ENCODE results near the gene C5orf15.

C5orf15 gene

GRCh38 chr5:133932441-133933168 lies 35.8 kb downstream of the C5orf15 start:
- no peak overlapping the region for H3K4me3 ChIP-seq (ENCODE audit: severe bottlenecking)
- DNase-seq (ENCODE audit: low spot score) (no peak), ATAC-seq (ENCODE audit: low read depth) (no peak; the same call in 2 of the 3 replicates)
- no peaks in the 10 kb centered on the region for H3K9me3 ChIP-seq (ENCODE audit: severe bottlenecking)
- H3K36me3 ChIP-seq (ENCODE audit: low read depth), result no peaks in the 10 kb centered on the region
- no peak overlapping the region for H3K27ac ChIP-seq (ENCODE audit: poor library complexity, severe bottlenecking)
- H3K27me3 ChIP-seq (ENCODE audit: insufficient read depth, poor library complexity, severe bottlenecking), result no peaks in the 10 kb centered on the region
- TF ChIP-seq CTCF (IDR thresholded peaks at IDR 0.05; ENCODE audit: poor library complexity, severe bottlenecking), result no peak
- H3K4me1 ChIP-seq (ENCODE audit: insufficient read depth, poor library complexity, severe bottlenecking), result no peaks in the 10 kb centered on the region

DNA sequence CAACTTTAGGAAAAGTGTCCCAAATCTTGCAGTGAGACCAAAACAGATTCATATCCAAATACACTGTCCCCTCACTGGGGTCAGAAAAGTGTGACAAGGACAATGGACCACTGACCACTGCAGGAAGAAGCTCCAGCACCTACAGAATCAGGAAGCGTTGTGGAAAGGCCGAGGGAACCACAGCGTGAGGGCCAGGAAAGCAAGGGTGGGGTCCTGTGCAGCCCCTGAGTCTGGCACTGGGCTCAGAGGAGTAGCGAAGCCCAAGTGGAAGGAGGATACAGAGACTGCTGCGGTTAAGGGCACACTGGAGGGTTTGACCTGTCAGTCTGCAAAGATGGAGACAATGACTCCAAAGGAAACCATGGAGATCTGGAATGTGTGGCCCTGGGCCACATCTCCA lies 36.9 kb downstream of the C5orf15 start:
- Histone ChIP-seq H3K4me1 (ENCODE audit: insufficient read depth, poor library complexity, severe bottlenecking) (no peaks in the 10 kb centered on the region), H3K4me3 (ENCODE audit: severe bottlenecking) (no peak overlapping the region), H3K27me3 (ENCODE audit: insufficient read depth, poor library complexity, severe bottlenecking) (no peaks in the 10 kb centered on the region), H3K36me3 (ENCODE audit: low read depth) (no peaks in the 10 kb centered on the region), H3K27ac (ENCODE audit: poor library complexity, severe bottlenecking) (no peak overlapping the region), H3K9me3 (ENCODE audit: severe bottlenecking) (no peaks in the 10 kb centered on the region)
- ATAC-seq (ENCODE audit: low read depth) (no peak), DNase-seq (ENCODE audit: low spot score) (no peak)
- TF ChIP-seq CTCF (IDR thresholded peaks at IDR 0.05; ENCODE audit: poor library complexity, severe bottlenecking), result no peak

DNA sequence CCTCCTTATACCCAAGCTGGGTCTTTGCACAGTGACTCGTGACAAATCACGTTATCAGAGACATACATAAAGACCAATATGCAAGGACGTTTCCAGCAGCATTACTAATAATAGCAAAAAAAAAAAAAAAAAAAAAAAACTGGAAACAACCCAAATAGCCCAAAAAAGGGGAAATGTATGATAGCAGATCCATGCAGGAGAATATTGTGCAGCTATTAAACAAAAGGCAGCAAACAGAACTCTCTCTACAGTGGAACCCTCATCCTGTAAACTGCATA lies 37.7 kb downstream of the C5orf15 start:
- TF ChIP-seq CTCF (IDR thresholded peaks at IDR 0.05; ENCODE audit: poor library complexity, severe bottlenecking), result no peak
- H3K27ac ChIP-seq (ENCODE audit: poor library complexity, severe bottlenecking), result no peak overlapping the region
- H3K36me3 ChIP-seq (ENCODE audit: low read depth), result no peaks in the 10 kb centered on the region

GRCh38 chr5:133930061-133930812 lies 38.2 kb downstream of the C5orf15 start:
- Histone ChIP-seq H3K27ac (ENCODE audit: poor library complexity, severe bottlenecking) (no peak overlapping the region), H3K4me1 (ENCODE audit: insufficient read depth, poor library complexity, severe bottlenecking) (peaks cover 4% of the 10 kb centered on the region), H3K36me3 (ENCODE audit: low read depth) (no peaks in the 10 kb centered on the region), H3K27me3 (ENCODE audit: insufficient read depth, poor library complexity, severe bottlenecking) (no peaks in the 10 kb centered on the region), H3K9me3 (ENCODE audit: severe bottlenecking) (no peaks in the 10 kb centered on the region), H3K4me3 (ENCODE audit: severe bottlenecking) (no peak overlapping the region)
- TF ChIP-seq CTCF (IDR thresholded peaks at IDR 0.05; ENCODE audit: poor library complexity, severe bottlenecking), result no peak
- DNase-seq (ENCODE audit: low spot score), result no peak
- ATAC-seq (ENCODE audit: low read depth), result no peak

More for the DNA sequence above, 37.7 kb downstream of the C5orf15 start:
- no peaks in the 10 kb centered on the region for H3K27me3 ChIP-seq (ENCODE audit: insufficient read depth, poor library complexity, severe bottlenecking)
- peaks cover 4% of the 10 kb centered on the region for H3K4me1 ChIP-seq (ENCODE audit: insufficient read depth, poor library complexity, severe bottlenecking)
- no peak overlapping the region for H3K4me3 ChIP-seq (ENCODE audit: severe bottlenecking)
- H3K9me3 ChIP-seq (ENCODE audit: severe bottlenecking), result no peaks in the 10 kb centered on the region
- no peak for DNase-seq (ENCODE audit: low spot score)
- no peak for ATAC-seq (ENCODE audit: low read depth)
